Neural progenitor cell (in vitro differentiated cells): ENCODE results near the gene RGS3.

Experiments used
- CTCF ChIP-seq: fragments of 200-600 bp; sonication (generic); IDR thresholded peaks from 2 replicates; pipeline ENCODE4 v1.5.1; 2017; ENCODE audit warnings: antibody characterized with exemption, mild to moderate bottlenecking
- EZH2 ChIP-seq: fragments of 200-600 bp; sonication (generic); IDR thresholded peaks from 2 replicates; pipeline ENCODE4 v1.6.1; 2017; ENCODE audit warnings: antibody characterized with exemption, mild to moderate bottlenecking, moderate library complexity

- TF ChIP-seq CTCF, result no peak
- TF ChIP-seq EZH2, result no peak
Observed at GRCh38 chr9:113507256-113507655, 43.7 kb downstream of the RGS3 start.
